Measurements from ENCODE around the gene FTSJ3. TPM values are rescaled to one million over a fixed set of nuclear protein-coding genes. Genes with fewer than 3 reads are reported as not detected.
"Not testable (repeated sequence)": the region's sequence is repeated elsewhere in the genome, so short reads cannot be mapped to it uniquely, and the experiment has no call there.

Gene FTSJ3
- total and polyA plus RNA-seq, 11 donors, result 12.5 to 46.5 (median 25.7) TPM

GRCh38 chr17:63869491-63870291 lies 42.2 kb upstream of the FTSJ3 start:
- H3K27me3 ChIP-seq; H3K9me3 ChIP-seq; DNase-seq; H3K4me1 ChIP-seq; H3K27ac ChIP-seq; H3K4me3 ChIP-seq; intact Hi-C loops (cut with DNase I); H3K36me3 ChIP-seq: not testable (repeated sequence)
- WGBS, 4 donors, result 41 to 60% (median 53%) methylated on average over 9 of the region's 9 CpGs
- TF ChIP-seq CTCF (IDR thresholded peaks at IDR 0.05), result peak in 2 of 12 donors; percentile 7 to 9
- peak in 1 of 4 donors; percentile 38 for ATAC-seq

GRCh38 chr17:63866625-63867024 lies 39.2 kb upstream of the FTSJ3 start:
- H3K9me3 ChIP-seq; H3K27me3 ChIP-seq; H3K4me1 ChIP-seq; H3K27ac ChIP-seq; intact Hi-C loops (cut with DNase I); DNase-seq; H3K36me3 ChIP-seq; H3K4me3 ChIP-seq: not testable (repeated sequence)
- peak in 2 of 4 donors; percentile 42 to 58 for ATAC-seq
- 77 to 85% (median 80%) methylated on average over 7 of the region's 7 CpGs for WGBS, 4 donors

GRCh38 chr17:63859257-63859656 lies 31.8 kb upstream of the FTSJ3 start:
- Histone ChIP-seq H3K27me3 (no peaks in the 10 kb centered on the region), H3K4me1 (no peaks in the 10 kb centered on the region), H3K27ac (no peak overlapping the region), H3K9me3 (no peaks in the 10 kb centered on the region), H3K4me3 (no peak overlapping the region), H3K36me3 (no peaks in the 10 kb centered on the region)
- DNase-seq, result no peak
- no peak for TF ChIP-seq POLR2A (IDR thresholded peaks at IDR 0.05)
- TF ChIP-seq CTCF (IDR thresholded peaks at IDR 0.05), result no peak
- intact Hi-C loops (cut with DNase I), result no loop called here
- no peak for ATAC-seq
- 86 to 100% (median 88%) methylated on average over 2 to 3 of the region's 3 CpGs for WGBS, 4 donors

- DNase-seq; H3K4me1 ChIP-seq; ATAC-seq; intact Hi-C loops (cut with DNase I); H3K27me3 ChIP-seq; H3K4me3 ChIP-seq; H3K27ac ChIP-seq; H3K9me3 ChIP-seq; H3K36me3 ChIP-seq: not testable (repeated sequence)
- WGBS, 4 donors, result 91 to 93% (median 93%) methylated on average over 8 of the region's 8 CpGs
Observed at GRCh38 chr17:63856425-63856824, 29.0 kb upstream of the FTSJ3 start.

- no peak for DNase-seq
- H3K4me1 ChIP-seq, result no peaks in the 10 kb centered on the region
- no peak for ATAC-seq
- no peaks in the 10 kb centered on the region for H3K27me3 ChIP-seq
- TF ChIP-seq POLR2A (IDR thresholded peaks at IDR 0.05) (no peak), CTCF (IDR thresholded peaks at IDR 0.05) (no peak)
- intact Hi-C loops (cut with DNase I), result no loop called here
- H3K9me3 ChIP-seq, result no peaks in the 10 kb centered on the region
- no peak overlapping the region for H3K4me3 ChIP-seq
- no peaks in the 10 kb centered on the region for H3K36me3 ChIP-seq
- WGBS, 4 donors, result 85 to 92% (median 90%) methylated on average over 5 to 8 of the region's 8 CpGs
- no peak overlapping the region for H3K27ac ChIP-seq
Observed at GRCh38 chr17:63855185-63855584, 27.7 kb upstream of the FTSJ3 start.

Data from heart left ventricle (tissue), 16 donors.